ENCODE measurements around the gene CCR9.

Gene CCR9

DNA sequence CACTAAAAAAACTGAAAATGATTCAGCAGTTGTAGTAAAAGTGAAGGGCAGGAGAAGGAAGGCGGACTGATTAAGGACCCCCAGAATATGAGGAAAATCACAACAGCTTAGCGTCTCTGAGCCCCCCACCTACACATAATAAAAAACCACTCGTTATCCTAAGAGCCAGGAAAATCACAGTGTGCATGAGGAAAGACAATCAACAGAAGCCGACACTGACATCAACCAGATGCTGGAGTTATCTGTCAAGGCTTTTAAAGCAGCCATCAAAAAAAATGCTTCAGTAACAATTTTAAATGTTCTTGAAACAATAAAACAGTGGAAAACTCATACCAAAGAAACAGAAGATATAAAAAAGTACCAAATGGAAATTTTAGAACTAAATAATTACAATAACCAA lies 47.2 kb downstream of the CCR9 start:
- H3K4me3 ChIP-seq (ENCODE audit: low read depth, low read length): no peak overlapping the region
- no peak for DNase-seq (ENCODE audit: low read depth)
- TF ChIP-seq, protein P1, sequence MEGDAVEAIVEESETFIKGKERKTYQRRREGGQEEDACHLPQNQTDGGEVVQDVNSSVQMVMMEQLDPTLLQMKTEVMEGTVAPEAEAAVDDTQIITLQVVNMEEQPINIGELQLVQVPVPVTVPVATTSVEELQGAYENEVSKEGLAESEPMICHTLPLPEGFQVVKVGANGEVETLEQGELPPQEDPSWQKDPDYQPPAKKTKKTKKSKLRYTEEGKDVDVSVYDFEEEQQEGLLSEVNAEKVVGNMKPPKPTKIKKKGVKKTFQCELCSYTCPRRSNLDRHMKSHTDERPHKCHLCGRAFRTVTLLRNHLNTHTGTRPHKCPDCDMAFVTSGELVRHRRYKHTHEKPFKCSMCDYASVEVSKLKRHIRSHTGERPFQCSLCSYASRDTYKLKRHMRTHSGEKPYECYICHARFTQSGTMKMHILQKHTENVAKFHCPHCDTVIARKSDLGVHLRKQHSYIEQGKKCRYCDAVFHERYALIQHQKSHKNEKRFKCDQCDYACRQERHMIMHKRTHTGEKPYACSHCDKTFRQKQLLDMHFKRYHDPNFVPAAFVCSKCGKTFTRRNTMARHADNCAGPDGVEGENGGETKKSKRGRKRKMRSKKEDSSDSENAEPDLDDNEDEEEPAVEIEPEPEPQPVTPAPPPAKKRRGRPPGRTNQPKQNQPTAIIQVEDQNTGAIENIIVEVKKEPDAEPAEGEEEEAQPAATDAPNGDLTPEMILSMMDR (IDR thresholded peaks at IDR 0.05; ENCODE audit: control insufficient read depth, extremely low read depth, insufficient read depth): no peak

DNA sequence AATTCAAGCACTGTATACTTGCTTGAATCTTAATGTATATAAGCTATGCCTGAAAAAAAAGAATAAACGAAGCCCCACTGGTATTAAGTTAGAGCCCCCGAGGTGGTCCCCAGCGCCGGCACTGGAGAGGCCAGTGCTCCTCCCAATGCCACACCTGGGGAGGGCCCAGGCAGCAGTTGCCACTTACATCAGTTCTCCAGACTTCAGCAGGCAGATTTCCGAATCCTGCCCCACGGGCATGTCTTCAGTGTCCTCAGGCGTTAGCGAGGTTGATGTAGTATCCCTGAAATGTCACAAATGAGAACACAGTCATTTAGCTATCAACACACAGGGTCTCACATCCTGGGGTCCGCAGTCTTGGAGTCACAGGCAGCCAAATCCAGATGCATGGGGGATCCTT lies 49.9 kb downstream of the CCR9 start:
- H3K4me3 ChIP-seq (ENCODE audit: low read depth, low read length): no peak overlapping the region
- DNase-seq (ENCODE audit: low read depth): no peak
- TF ChIP-seq, protein P1 (IDR thresholded peaks at IDR 0.05; ENCODE audit: control insufficient read depth, extremely low read depth, insufficient read depth): no peak

DNA sequence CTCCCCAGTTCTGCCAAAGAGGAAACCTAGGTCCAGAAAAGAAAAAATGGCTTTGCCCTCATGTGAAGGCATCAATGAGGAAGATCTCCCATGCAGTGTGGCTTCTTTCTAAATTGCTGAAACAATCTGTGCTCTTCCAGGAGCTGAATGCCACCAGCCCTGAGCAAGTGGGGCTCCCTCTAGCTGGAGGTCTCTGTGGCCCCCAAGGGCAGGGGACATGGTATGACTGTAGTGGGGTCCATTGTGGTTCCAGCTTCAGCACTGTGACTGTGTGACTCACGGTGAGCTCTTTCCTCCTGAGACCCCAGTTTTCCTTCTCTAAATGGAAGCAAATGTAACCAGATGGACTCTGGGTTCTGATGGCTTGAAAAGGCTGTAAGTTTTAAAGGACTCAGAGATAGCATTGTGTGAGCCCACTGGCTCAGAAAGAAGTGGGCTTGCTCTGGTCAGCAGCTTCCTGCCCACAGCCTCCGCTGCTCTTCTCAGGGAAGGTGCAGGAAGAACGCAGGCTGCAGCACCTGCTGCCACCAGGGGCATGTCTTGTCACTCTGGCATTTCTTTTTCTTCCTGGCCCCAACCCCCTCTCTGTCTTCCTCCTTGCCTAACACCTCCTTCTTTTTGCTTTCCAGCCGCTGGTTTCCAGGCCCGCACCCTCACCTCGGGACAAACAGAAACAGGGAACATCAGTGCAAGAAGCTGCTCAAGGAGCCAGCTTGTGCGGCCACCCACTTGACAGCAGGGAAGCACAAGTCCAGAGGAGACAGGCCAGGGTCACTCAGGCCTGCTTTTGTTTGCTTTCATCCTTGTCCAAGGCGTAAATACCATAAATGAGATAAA lies 51.1 kb downstream of the CCR9 start:
- DNase-seq (ENCODE audit: low read depth): no peak
- no peak overlapping the region for H3K4me3 ChIP-seq (ENCODE audit: low read depth, low read length)
- TF ChIP-seq, protein P1 (IDR thresholded peaks at IDR 0.05; ENCODE audit: control insufficient read depth, extremely low read depth, insufficient read depth): no peak

DNA sequence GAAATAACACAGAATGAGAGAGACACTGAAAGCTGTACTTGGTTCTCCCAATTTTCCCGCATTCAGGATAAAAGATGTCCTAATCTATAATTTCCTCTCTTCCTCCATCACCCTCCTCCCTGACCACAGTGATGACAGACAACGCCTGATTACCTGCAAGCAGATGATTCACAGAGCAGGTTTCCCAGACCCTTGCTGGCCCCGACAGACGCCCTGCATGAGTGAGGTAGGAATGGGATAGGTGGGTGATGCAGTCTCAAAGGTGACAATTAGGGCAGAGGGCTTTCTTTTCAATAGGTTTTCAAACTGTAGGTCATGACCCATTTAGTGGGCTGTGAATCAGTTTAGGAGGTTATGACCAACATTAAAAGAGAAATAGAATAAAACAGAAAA lies 51.7 kb downstream of the CCR9 start:
- TF ChIP-seq, protein P1 (IDR thresholded peaks at IDR 0.05; ENCODE audit: control insufficient read depth, extremely low read depth, insufficient read depth): no peak
- no peak overlapping the region for H3K4me3 ChIP-seq (ENCODE audit: low read depth, low read length)
- no peak for DNase-seq (ENCODE audit: low read depth)

DNA sequence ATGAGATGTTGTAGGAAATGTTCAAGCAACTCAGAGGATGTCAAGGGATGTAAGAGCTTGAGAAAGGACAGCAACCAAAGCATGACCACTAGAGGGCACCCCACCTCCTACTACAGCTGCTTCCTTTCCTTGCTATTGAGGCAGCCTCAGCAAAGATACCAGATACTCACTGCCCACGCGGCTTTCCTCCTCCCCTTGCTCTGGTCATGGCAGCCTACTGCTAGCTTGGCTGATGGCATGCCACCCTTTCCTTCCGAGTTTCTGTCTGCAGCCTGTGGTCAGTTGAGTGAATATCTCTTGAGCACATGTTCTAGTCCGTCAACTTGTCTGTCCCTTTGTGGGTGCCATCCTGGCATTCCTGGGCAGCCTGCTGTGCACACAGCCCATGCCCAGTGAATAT lies 52.5 kb downstream of the CCR9 start:
- no peak overlapping the region for H3K4me3 ChIP-seq (ENCODE audit: low read depth, low read length)
- TF ChIP-seq, protein P1 (IDR thresholded peaks at IDR 0.05; ENCODE audit: control insufficient read depth, extremely low read depth, insufficient read depth): peak; percentile 87
- DNase-seq (ENCODE audit: low read depth): peak; percentile 66

DNA sequence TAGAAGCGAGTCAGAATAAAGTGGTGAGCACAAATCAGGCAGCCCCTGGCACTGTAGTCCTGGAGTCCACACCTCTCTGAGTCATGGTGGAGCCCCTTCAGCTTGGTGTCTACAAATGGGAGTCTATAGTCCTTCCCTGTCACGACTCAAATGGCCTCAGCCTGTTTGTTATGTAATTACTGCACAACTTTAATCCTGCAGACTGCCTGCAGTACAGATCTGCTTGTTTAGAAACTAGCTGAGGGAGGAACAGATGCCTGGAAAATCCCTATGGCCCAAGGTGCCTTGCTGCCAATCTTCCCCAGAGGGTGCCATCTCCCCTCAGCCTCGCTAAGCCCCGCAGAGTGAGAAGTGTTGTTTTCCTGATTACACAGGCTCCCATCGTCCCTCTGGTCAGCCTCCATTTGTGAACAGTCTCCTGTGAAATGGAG lies 53.0 kb downstream of the CCR9 start:
- TF ChIP-seq, protein P1 (IDR thresholded peaks at IDR 0.05; ENCODE audit: control insufficient read depth, extremely low read depth, insufficient read depth): no peak
- no peak for DNase-seq (ENCODE audit: low read depth)
- no peak overlapping the region for H3K4me3 ChIP-seq (ENCODE audit: low read depth, low read length)
